HEK293 (cell line): Measurements from ENCODE around the gene PACRGL.

ENCODE experiments used
- GLIS2 ChIP-seq: fragments of 450-650 bp; formaldehyde crosslinking; IDR thresholded peaks from 2 replicates; pipeline ENCODE4 v1.5.1; 2016; ENCODE audit warnings: missing biosample characterization, missing genetic modification characterization
- REPIN1 ChIP-seq: fragments of 450-650 bp; formaldehyde crosslinking; IDR thresholded peaks from 2 replicates; pipeline ENCODE4 v1.5.1; 2017; ENCODE audit warnings: missing biosample characterization, missing genetic modification characterization, low read depth
- SETDB1 ChIP-seq: IDR thresholded peaks from one replicate; pipeline ENCODE4 v1.6.1; 2017; ENCODE audit warnings: mild to moderate bottlenecking, low read length, moderate library complexity, mixed read lengths; ENCODE audit not compliant: insufficient read length
- SP2 ChIP-seq: fragments of 450-650 bp; formaldehyde crosslinking; IDR thresholded peaks from 2 replicates; pipeline ENCODE4 v1.5.1; 2016; ENCODE audit warnings: missing biosample characterization, missing genetic modification characterization
- ZBTB17 ChIP-seq: fragments of 450-650 bp; formaldehyde crosslinking; IDR thresholded peaks from 2 replicates; pipeline ENCODE4 v1.5.1; 2016; ENCODE audit warnings: missing biosample characterization, missing genetic modification characterization
- ZBTB21 ChIP-seq: fragments of 450-650 bp; formaldehyde crosslinking; IDR thresholded peaks from 2 replicates; pipeline ENCODE4 v1.5.1; 2017; ENCODE audit warnings: missing biosample characterization, missing genetic modification characterization
- ZEB2 ChIP-seq: fragments of 450-650 bp; formaldehyde crosslinking; IDR thresholded peaks from 2 replicates; pipeline ENCODE4 v1.5.1; 2016; ENCODE audit warnings: missing biosample characterization, missing genetic modification characterization
- ZNF10 ChIP-seq: fragments of 450-650 bp; formaldehyde crosslinking; IDR thresholded peaks from 2 replicates; pipeline ENCODE4 v1.5.1; 2017; ENCODE audit warnings: missing biosample characterization, missing genetic modification characterization
- ZNF140 ChIP-seq: fragments of 450-650 bp; formaldehyde crosslinking; IDR thresholded peaks from 2 replicates; pipeline ENCODE4 v1.5.1; 2016; ENCODE audit warnings: missing biosample characterization, missing genetic modification characterization
- ZNF169 ChIP-seq: fragments of 450-650 bp; formaldehyde crosslinking; IDR thresholded peaks from 2 replicates; pipeline ENCODE4 v1.5.1; 2016; ENCODE audit warnings: missing biosample characterization, missing genetic modification characterization
- ZNF19 ChIP-seq: fragments of 450-650 bp; formaldehyde crosslinking; IDR thresholded peaks from 2 replicates; pipeline ENCODE4; 2016; ENCODE audit warnings: missing biosample characterization, missing genetic modification characterization, low read depth
- ZNF324 ChIP-seq: fragments of 450-650 bp; formaldehyde crosslinking; IDR thresholded peaks from 2 replicates; pipeline ENCODE4 v1.5.1; 2016; ENCODE audit warnings: missing biosample characterization, missing genetic modification characterization
- ZNF341 ChIP-seq: fragments of 450-650 bp; formaldehyde crosslinking; IDR thresholded peaks from 2 replicates; pipeline ENCODE4; 2016; ENCODE audit warnings: low read depth, missing biosample characterization, missing genetic modification characterization
- ZNF585B ChIP-seq: fragments of 450-650 bp; formaldehyde crosslinking; IDR thresholded peaks from 2 replicates; pipeline ENCODE4 v1.5.1; 2016; ENCODE audit warnings: missing biosample characterization, missing genetic modification characterization
- ZNF621 ChIP-seq: fragments of 450-650 bp; formaldehyde crosslinking; IDR thresholded peaks from 2 replicates; pipeline ENCODE4 v1.5.1; 2017; ENCODE audit warnings: missing biosample characterization, missing genetic modification characterization
- ZNF658 ChIP-seq: fragments of 450-650 bp; formaldehyde crosslinking; IDR thresholded peaks from 2 replicates; pipeline ENCODE4; 2016; ENCODE audit warnings: missing biosample characterization, missing genetic modification characterization
- ZNF677 ChIP-seq: fragments of 450-650 bp; IDR thresholded peaks from 2 replicates; pipeline ENCODE4 v1.5.0; 2018; ENCODE audit warnings: missing biosample characterization, mild to moderate bottlenecking, missing genetic modification characterization, moderate library complexity
- ZXDB ChIP-seq: fragments of 450-650 bp; formaldehyde crosslinking; IDR thresholded peaks from 2 replicates; pipeline ENCODE4 v1.5.1; 2016; ENCODE audit warnings: missing biosample characterization, missing genetic modification characterization
- TF ChIP-seq, protein P1 (sequence below): fragments of 450-650 bp; formaldehyde crosslinking; optimal IDR thresholded peaks from 2 replicates; pipeline ENCODE3; 2016; ENCODE audit warnings: missing biosample characterization, mild to moderate bottlenecking, missing genetic modification characterization
- TF ChIP-seq, protein P2 (sequence below): fragments of 450-650 bp; formaldehyde crosslinking; IDR thresholded peaks from 2 replicates; pipeline ENCODE4 v1.5.1; 2016; ENCODE audit warnings: missing biosample characterization, missing genetic modification characterization
- TF ChIP-seq, protein P3 (sequence below): fragments of 450-650 bp; formaldehyde crosslinking; IDR thresholded peaks from 2 replicates; pipeline ENCODE4 v1.5.1; 2016; ENCODE audit warnings: missing biosample characterization, missing genetic modification characterization
- TF ChIP-seq, protein P4 (sequence below): fragments of 450-650 bp; formaldehyde crosslinking; IDR thresholded peaks from 2 replicates; pipeline ENCODE4 v1.5.1; 2016; ENCODE audit warnings: missing biosample characterization, missing genetic modification characterization
- TF ChIP-seq, protein P5 (sequence below): fragments of 450-650 bp; formaldehyde crosslinking; IDR thresholded peaks from 2 replicates; pipeline ENCODE4 v1.5.1; 2016; ENCODE audit warnings: missing biosample characterization, missing genetic modification characterization
- TF ChIP-seq, protein P6 (sequence below): fragments of 450-650 bp; formaldehyde crosslinking; IDR thresholded peaks from 2 replicates; pipeline ENCODE4 v1.5.1; 2016; ENCODE audit warnings: missing biosample characterization, missing genetic modification characterization
- TF ChIP-seq, protein P7 (sequence below): fragments of 450-650 bp; formaldehyde crosslinking; IDR thresholded peaks from 2 replicates; pipeline ENCODE4 v1.5.1; 2016; ENCODE audit warnings: missing biosample characterization, missing genetic modification characterization, low read depth

Gene PACRGL

DNA sequence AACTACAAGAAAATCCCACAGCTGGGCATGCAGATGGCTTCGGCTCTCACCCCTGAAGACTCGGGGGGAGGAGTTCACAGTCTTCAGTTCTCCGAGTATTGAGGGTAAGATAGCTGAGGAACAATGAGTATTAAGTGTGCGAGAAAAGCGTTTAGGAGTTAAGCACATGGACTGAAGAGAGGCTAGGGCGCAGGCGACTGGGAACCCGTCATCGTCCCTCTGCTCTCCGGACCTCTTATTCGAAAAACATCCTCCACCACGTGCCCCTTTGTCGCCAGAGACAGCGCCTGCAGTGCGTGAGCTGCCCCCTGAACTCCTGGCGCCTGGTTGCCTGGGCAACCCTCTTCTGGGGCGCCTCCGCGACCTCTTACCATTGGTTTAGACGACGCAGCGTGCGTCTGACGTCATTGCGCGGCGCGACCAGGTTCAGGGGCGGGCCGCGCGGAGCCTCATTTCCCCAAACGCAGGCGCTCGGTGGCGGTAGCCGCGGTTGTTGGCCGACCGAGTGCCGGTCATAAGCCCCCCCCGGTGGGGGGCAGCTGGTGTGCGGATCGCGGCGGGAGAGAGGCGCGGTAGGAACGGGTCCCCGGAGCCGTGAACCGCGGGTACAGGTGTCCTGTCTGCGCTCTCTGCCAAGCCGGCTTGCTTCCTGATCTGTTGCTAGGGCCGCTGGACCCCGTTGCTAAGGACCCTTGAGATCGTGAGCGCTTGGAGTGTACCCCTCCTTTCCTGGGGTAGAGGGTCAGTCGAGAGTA, at the start of gene PACRGL (continued):
- TF ChIP-seq ZNF169 (tag by site-specific recombination) (no peak), ZBTB21 (tag by site-specific recombination) (peak; percentile 66), ZBTB17 (peak; percentile 72), GLIS2 (tag by site-specific recombination) (peak; percentile 51; the same call in 1 of the 2 replicates), ZNF585B (tag by site-specific recombination) (no peak), SP2 (tag by site-specific recombination) (peak; percentile 65), ZNF140 (tag by site-specific recombination) (no peak), REPIN1 (tag by site-specific recombination) (no peak), ZNF677 (tag by site-specific recombination) (no peak), ZNF341 (tag by site-specific recombination) (peak; percentile 33; the same call in 1 of the 2 replicates), ZNF10 (tag by site-specific recombination) (no peak), SETDB1 (peak; percentile 13), ZNF621 (tag by site-specific recombination) (no peak), ZNF19 (tag by site-specific recombination) (no peak), ZNF658 (no peak), ZXDB (tag by site-specific recombination) (peak; percentile 76), ZNF324 (tag by site-specific recombination) (no peak), ZEB2 (no peak)
- TF ChIP-seq, protein P1, sequence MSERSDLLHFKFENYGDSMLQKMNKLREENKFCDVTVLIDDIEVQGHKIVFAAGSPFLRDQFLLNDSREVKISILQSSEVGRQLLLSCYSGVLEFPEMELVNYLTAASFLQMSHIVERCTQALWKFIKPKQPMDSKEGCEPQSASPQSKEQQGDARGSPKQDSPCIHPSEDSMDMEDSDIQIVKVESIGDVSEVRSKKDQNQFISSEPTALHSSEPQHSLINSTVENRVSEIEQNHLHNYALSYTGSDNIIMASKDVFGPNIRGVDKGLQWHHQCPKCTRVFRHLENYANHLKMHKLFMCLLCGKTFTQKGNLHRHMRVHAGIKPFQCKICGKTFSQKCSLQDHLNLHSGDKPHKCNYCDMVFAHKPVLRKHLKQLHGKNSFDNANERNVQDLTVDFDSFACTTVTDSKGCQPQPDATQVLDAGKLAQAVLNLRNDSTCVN (tag by site-specific recombination): peak; percentile 58
- TF ChIP-seq, protein P2, sequence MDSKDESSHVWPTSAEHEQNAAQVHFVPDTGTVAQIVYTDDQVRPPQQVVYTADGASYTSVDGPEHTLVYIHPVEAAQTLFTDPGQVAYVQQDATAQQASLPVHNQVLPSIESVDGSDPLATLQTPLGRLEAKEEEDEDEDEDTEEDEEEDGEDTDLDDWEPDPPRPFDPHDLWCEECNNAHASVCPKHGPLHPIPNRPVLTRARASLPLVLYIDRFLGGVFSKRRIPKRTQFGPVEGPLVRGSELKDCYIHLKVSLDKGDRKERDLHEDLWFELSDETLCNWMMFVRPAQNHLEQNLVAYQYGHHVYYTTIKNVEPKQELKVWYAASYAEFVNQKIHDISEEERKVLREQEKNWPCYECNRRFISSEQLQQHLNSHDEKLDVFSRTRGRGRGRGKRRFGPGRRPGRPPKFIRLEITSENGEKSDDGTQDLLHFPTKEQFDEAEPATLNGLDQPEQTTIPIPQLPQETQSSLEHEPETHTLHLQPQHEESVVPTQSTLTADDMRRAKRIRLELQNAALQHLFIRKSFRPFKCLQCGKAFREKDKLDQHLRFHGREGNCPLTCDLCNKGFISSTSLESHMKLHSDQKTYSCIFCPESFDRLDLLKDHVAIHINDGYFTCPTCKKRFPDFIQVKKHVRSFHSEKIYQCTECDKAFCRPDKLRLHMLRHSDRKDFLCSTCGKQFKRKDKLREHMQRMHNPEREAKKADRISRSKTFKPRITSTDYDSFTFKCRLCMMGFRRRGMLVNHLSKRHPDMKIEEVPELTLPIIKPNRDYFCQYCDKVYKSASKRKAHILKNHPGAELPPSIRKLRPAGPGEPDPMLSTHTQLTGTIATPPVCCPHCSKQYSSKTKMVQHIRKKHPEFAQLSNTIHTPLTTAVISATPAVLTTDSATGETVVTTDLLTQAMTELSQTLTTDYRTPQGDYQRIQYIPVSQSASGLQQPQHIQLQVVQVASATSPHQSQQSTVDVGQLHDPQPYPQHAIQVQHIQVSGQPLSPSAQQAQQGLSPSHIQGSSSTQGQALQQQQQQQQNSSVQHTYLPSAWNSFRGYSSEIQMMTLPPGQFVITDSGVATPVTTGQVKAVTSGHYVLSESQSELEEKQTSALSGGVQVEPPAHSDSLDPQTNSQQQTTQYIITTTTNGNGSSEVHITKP: peak; percentile 37; the same call in 1 of the 2 replicates
- TF ChIP-seq, protein P3, sequence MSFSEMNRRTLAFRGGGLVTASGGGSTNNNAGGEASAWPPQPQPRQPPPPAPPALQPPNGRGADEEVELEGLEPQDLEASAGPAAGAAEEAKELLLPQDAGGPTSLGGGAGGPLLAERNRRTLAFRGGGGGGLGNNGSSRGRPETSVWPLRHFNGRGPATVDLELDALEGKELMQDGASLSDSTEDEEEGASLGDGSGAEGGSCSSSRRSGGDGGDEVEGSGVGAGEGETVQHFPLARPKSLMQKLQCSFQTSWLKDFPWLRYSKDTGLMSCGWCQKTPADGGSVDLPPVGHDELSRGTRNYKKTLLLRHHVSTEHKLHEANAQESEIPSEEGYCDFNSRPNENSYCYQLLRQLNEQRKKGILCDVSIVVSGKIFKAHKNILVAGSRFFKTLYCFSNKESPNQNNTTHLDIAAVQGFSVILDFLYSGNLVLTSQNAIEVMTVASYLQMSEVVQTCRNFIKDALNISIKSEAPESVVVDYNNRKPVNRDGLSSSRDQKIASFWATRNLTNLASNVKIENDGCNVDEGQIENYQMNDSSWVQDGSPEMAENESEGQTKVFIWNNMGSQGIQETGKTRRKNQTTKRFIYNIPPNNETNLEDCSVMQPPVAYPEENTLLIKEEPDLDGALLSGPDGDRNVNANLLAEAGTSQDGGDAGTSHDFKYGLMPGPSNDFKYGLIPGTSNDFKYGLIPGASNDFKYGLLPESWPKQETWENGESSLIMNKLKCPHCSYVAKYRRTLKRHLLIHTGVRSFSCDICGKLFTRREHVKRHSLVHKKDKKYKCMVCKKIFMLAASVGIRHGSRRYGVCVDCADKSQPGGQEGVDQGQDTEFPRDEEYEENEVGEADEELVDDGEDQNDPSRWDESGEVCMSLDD (tag by site-specific recombination): peak; percentile 59
- TF ChIP-seq, protein P4, sequence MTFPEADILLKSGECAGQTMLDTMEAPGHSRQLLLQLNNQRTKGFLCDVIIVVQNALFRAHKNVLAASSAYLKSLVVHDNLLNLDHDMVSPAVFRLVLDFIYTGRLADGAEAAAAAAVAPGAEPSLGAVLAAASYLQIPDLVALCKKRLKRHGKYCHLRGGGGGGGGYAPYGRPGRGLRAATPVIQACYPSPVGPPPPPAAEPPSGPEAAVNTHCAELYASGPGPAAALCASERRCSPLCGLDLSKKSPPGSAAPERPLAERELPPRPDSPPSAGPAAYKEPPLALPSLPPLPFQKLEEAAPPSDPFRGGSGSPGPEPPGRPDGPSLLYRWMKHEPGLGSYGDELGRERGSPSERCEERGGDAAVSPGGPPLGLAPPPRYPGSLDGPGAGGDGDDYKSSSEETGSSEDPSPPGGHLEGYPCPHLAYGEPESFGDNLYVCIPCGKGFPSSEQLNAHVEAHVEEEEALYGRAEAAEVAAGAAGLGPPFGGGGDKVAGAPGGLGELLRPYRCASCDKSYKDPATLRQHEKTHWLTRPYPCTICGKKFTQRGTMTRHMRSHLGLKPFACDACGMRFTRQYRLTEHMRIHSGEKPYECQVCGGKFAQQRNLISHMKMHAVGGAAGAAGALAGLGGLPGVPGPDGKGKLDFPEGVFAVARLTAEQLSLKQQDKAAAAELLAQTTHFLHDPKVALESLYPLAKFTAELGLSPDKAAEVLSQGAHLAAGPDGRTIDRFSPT: peak; percentile 27; the same call in 1 of the 2 replicates
- TF ChIP-seq, protein P5, sequence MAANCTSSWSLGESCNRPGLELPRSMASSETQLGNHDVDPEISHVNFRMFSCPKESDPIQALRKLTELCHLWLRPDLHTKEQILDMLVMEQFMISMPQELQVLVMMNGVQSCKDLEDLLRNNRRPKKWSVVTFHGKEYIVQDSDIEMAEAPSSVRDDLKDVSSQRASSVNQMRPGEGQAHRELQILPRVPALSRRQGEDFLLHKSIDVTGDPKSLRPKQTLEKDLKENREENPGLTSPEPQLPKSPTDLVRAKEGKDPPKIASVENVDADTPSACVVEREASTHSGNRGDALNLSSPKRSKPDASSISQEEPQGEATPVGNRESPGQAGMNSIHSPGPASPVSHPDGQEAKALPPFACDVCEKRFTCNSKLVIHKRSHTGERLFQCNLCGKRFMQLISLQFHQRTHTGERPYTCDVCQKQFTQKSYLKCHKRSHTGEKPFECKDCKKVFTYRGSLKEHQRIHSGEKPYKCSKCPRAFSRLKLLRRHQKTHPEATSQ (tag by site-specific recombination): no peak
- TF ChIP-seq, protein P6, sequence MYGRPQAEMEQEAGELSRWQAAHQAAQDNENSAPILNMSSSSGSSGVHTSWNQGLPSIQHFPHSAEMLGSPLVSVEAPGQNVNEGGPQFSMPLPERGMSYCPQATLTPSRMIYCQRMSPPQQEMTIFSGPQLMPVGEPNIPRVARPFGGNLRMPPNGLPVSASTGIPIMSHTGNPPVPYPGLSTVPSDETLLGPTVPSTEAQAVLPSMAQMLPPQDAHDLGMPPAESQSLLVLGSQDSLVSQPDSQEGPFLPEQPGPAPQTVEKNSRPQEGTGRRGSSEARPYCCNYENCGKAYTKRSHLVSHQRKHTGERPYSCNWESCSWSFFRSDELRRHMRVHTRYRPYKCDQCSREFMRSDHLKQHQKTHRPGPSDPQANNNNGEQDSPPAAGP (tag by site-specific recombination): no peak
- TF ChIP-seq, protein P7, sequence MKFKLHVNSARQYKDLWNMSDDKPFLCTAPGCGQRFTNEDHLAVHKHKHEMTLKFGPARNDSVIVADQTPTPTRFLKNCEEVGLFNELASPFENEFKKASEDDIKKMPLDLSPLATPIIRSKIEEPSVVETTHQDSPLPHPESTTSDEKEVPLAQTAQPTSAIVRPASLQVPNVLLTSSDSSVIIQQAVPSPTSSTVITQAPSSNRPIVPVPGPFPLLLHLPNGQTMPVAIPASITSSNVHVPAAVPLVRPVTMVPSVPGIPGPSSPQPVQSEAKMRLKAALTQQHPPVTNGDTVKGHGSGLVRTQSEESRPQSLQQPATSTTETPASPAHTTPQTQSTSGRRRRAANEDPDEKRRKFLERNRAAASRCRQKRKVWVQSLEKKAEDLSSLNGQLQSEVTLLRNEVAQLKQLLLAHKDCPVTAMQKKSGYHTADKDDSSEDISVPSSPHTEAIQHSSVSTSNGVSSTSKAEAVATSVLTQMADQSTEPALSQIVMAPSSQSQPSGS (tag by site-specific recombination): peak; percentile 96
